ELR (cell line): Measurements from ENCODE around the gene GAST.

Experiments used
- DNase-seq: peaks from one replicate; pipeline ENCODE4 v3.0.0-alpha.2; 2015; ENCODE audit warnings: low read depth

Gene GAST

GRCh38 chr17:41740506-41740905 is 28.4 kb downstream of the GAST start:
- DNase-seq = no peak

DNA sequence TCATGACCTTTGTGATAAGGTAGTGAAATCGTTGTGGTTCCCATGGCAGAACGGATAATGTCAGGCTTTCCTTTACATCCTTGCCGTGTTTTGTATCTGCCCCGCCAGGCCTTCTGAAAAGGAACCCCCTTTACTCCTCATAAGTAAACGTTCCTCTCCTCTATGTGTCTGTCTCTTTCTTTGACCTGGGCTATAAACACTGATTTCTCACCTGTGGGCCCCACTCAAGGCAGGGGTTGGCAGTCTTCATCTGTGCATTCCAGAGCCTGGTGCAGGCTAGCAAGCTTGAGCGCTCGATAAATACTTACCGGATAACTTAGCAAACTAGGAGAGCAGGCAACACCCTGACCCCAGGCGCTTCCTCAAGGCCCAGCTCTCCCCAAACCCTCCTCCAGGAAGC is 29.6 kb downstream of the GAST start:
- no peak for DNase-seq

- DNase-seq = no peak
Observed at GRCh38 chr17:41748275-41748674, 36.1 kb downstream of the GAST start.

DNA sequence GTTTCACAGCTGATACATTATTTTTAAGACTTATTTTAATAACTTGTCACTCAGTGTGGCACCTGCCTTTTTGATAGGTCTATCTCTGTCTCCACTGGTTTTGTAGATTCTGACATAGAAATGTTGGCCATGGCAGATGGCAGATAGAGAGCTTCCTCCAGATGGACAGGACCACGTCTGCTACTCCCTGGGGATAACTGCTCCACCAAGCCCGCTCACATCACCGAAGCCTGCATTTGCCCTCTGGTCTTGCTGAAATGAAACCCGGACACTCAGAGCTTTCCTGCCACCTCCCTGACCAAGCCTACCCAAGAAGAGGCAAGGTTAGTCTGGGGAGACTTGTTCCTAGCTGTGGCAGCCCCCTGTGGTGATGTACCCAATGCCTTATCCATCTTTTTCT is 38.7 kb downstream of the GAST start:
- no peak for DNase-seq

- no peak for DNase-seq
Observed at GRCh38 chr17:41751288-41751687, 39.2 kb downstream of the GAST start.

DNA sequence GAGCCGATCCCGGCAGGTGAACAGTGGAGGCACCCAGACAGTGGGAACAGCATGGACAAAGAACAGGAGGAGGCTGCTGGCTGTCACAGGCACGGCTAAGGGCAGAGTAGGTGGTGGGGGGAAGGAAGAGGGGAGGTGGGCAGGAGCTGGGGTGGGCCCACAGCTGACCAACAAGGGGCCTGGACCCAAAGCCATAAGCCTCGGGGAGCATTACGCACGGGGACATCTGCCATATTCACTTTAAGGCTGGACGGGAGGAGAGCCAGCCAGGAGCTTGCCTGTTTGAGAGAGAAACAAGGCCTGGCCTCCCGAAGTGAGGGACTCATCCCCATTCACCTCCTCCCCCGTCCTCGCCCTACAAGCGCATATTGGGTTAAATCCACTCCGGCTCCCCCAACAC is 41.9 kb downstream of the GAST start:
- no peak for DNase-seq

DNA sequence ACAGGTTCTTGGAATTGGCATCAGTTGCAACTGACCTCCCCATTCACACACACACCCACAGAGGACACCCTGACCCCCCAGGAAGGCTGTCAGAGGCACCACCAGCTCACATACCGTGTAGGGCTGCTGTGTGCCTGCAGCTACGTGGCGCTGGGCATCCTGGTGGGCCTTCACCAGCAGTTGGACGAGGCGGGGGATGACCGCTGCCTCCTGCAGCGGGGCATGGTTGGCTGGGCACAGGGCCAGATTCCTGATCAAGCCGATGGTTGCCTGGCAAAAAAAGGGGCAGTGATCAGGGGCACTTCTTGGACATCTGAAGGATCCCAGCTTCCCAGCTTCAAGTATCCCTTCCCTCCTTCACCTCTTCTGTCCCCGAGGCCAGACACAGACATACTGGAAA is 46.5 kb downstream of the GAST start:
- no peak for DNase-seq

DNA sequence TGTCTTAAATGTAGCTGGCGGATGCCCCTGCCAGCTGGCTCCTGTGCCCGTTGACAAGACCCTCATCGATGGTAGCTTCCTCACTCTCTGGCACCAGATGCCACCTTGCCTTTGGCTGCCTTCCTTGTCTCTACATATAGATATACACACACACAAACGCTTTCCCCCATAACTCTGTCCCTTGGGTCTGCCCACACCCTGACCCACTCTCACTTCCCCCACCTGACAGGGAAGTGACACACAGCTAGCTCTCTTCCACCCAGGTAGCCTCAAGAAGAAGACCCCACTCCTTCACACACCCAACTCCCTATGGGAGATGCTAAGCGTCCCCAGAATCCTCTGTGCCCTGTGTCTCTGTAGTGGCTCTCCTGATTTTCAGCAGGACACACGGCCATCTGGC is 48.7 kb downstream of the GAST start:
- no peak for DNase-seq

DNA sequence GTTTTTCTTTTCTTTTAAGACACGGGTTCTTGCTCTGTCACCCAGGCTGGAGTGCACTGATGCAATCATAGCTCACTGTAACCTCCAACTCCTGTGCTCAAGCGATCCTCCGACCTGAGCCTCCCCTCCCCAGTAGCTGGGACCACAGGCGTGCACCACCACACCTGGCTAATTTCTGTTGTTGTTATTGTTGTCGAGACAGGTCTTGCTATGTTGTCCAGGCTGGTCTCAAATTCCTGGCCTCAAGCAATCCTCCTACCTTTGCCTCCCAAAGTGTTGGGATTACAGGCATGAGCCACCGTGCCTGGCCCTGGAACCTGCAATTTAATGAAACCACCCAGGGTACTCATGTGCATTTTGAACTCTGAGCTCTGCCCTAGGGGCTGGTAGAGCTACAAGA is 50.3 kb downstream of the GAST start:
- DNase-seq = no peak

GRCh38 chr17:41762841-41763240 is 50.7 kb downstream of the GAST start:
- no peak for DNase-seq

- DNase-seq = no peak
Observed at GRCh38 chr17:41763327-41763726, 51.2 kb downstream of the GAST start.
